Measurements from ENCODE around the gene VAMP2. TPM values are rescaled to one million over a fixed set of nuclear protein-coding genes. Genes with fewer than 3 reads are reported as not detected.
A peak's percentile ranks its signal among the peaks of the same experiment; 100 is the strongest.

VAMP2 gene
- total and polyA plus RNA-seq, 9 of the 15 experiments (the other 6 are each of a cell fraction or from before 2014, with no cell fraction given), result 2.3 to 31.8 (median 6.0) TPM

DNA sequence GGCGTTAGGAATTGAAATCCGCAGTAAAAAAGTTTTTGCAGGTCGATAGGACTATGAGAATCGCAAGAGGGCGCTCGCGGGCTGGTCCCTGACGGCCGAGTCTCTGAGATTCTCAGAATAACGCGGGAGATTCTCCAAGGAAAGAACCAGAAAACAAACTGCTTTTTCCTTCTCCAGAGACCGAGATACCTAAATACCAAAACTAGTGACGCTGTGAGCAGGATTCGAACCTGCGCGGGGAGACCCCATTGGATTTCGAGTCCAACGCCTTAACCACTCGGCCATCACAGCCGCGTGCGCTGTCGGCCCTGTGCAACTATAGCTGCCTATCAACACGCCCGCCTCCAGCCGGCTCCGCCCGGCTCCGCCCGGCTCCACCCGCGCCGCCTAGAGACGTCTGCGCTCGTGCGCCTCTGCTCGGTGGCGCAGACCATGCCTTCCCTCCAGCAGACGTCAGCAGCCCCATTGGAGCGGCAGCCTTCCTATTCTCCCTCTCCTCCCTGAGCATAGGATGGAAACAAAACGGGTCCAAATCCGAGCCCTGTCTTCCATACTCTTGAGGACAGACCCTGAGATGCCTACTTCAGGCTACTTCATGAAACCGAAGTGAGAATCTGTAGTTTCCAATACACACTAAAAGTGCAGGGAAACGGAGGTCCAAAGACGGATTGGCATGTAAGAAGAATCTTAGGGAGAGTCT, 23.9 kb downstream of the VAMP2 start (continued):
- TF ChIP-seq, protein P1, sequence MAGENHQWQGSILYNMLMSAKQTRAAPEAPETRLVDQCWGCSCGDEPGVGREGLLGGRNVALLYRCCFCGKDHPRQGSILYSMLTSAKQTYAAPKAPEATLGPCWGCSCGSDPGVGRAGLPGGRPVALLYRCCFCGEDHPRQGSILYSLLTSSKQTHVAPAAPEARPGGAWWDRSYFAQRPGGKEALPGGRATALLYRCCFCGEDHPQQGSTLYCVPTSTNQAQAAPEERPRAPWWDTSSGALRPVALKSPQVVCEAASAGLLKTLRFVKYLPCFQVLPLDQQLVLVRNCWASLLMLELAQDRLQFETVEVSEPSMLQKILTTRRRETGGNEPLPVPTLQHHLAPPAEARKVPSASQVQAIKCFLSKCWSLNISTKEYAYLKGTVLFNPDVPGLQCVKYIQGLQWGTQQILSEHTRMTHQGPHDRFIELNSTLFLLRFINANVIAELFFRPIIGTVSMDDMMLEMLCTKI (IDR thresholded peaks at IDR 0.05; ENCODE audit: partially characterized antibody), result no peak
- TF ChIP-seq, protein P2, sequence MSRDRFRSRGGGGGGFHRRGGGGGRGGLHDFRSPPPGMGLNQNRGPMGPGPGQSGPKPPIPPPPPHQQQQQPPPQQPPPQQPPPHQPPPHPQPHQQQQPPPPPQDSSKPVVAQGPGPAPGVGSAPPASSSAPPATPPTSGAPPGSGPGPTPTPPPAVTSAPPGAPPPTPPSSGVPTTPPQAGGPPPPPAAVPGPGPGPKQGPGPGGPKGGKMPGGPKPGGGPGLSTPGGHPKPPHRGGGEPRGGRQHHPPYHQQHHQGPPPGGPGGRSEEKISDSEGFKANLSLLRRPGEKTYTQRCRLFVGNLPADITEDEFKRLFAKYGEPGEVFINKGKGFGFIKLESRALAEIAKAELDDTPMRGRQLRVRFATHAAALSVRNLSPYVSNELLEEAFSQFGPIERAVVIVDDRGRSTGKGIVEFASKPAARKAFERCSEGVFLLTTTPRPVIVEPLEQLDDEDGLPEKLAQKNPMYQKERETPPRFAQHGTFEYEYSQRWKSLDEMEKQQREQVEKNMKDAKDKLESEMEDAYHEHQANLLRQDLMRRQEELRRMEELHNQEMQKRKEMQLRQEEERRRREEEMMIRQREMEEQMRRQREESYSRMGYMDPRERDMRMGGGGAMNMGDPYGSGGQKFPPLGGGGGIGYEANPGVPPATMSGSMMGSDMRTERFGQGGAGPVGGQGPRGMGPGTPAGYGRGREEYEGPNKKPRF (IDR thresholded peaks at IDR 0.05; ENCODE audit: low read depth, low read length), result no peak
- no peak for TF ChIP-seq FOXA3 (CRISPR knock-in tag; conservative IDR thresholded peaks at IDR 0.05 in 1 of 2, IDR thresholded peaks at IDR 0.05 in 1 of 2)
- 0 out of 2 replicates have a peak, but pooled peaks have one; percentile 10 for TF ChIP-seq SOX6 (IDR thresholded peaks at IDR 0.05)
- TF ChIP-seq ZBTB1 (CRISPR knock-in tag; IDR thresholded peaks at IDR 0.05; ENCODE audit: borderline replicate concordance, low read depth), result no peak
- TF ChIP-seq STAT5B (CRISPR knock-in tag; IDR thresholded peaks at IDR 0.05), result no peak
- peak; percentile 42; the same call in 1 of the 2 replicates for TF ChIP-seq LEF1 (IDR thresholded peaks at IDR 0.05)
- TF ChIP-seq, protein P3, sequence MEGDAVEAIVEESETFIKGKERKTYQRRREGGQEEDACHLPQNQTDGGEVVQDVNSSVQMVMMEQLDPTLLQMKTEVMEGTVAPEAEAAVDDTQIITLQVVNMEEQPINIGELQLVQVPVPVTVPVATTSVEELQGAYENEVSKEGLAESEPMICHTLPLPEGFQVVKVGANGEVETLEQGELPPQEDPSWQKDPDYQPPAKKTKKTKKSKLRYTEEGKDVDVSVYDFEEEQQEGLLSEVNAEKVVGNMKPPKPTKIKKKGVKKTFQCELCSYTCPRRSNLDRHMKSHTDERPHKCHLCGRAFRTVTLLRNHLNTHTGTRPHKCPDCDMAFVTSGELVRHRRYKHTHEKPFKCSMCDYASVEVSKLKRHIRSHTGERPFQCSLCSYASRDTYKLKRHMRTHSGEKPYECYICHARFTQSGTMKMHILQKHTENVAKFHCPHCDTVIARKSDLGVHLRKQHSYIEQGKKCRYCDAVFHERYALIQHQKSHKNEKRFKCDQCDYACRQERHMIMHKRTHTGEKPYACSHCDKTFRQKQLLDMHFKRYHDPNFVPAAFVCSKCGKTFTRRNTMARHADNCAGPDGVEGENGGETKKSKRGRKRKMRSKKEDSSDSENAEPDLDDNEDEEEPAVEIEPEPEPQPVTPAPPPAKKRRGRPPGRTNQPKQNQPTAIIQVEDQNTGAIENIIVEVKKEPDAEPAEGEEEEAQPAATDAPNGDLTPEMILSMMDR (IDR thresholded peaks at IDR 0.05 in 2 of 3, conservative IDR thresholded peaks at IDR 0.05 in 1 of 3; ENCODE audit: insufficient read depth in 2 of 3, low read depth in 1 of 3, low read length in 3 of 3), result peak; percentile 84 to 98 (median 96)
- no peak for TF ChIP-seq MTA2 (IDR thresholded peaks at IDR 0.05; ENCODE audit: low read depth)
- TF ChIP-seq SREBF1 (IDR thresholded peaks at IDR 0.05; ENCODE audit: borderline replicate concordance, low read depth, low read length), result no peak
- TF ChIP-seq PHF8 (IDR thresholded peaks at IDR 0.05; ENCODE audit: borderline replicate concordance, low read length), result peak; percentile 64; the same call in 1 of the 2 replicates
- TF ChIP-seq ZNF217 (CRISPR knock-in tag; IDR thresholded peaks at IDR 0.05), result no peak
- TF ChIP-seq NCOA6 (IDR thresholded peaks at IDR 0.05), result no peak
- no peak for TF ChIP-seq SLC30A9 (CRISPR knock-in tag; IDR thresholded peaks at IDR 0.05)
- no peak for TF ChIP-seq ZNF253 (CRISPR knock-in tag; conservative IDR thresholded peaks at IDR 0.05)
- TF ChIP-seq, protein P4, sequence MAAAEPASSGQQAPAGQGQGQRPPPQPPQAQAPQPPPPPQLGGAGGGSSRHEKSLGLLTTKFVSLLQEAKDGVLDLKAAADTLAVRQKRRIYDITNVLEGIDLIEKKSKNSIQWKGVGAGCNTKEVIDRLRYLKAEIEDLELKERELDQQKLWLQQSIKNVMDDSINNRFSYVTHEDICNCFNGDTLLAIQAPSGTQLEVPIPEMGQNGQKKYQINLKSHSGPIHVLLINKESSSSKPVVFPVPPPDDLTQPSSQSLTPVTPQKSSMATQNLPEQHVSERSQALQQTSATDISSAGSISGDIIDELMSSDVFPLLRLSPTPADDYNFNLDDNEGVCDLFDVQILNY (CRISPR knock-in tag; IDR thresholded peaks at IDR 0.05), result no peak
- TF ChIP-seq TAF1 (IDR thresholded peaks at IDR 0.05; ENCODE audit: control insufficient read depth, extremely low read depth, insufficient read depth, low read length, severe bottlenecking), result no peak
